ENCODE results near the gene THRAP3.
"Not testable (repeated sequence)": the region's sequence is repeated elsewhere in the genome, so short reads cannot be mapped to it uniquely, and the experiment has no call there.

THRAP3 gene

GRCh38 chr1:36204347-36204909 is 19.8 kb upstream of the THRAP3 start:
- DNase-seq (ENCODE audit: low spot score), result no peak

GRCh38 chr1:36206323-36206858 is 17.9 kb upstream of the THRAP3 start:
- DNase-seq (ENCODE audit: low spot score), result no peak

- no peak for DNase-seq (ENCODE audit: low spot score)
Measured at GRCh38 chr1:36207339-36207738, 16.9 kb upstream of the THRAP3 start.

- no peak for DNase-seq (ENCODE audit: low spot score)
Measured at GRCh38 chr1:36208978-36209703, 15.1 kb upstream of the THRAP3 start.

GRCh38 chr1:36211307-36211706 is 12.9 kb upstream of the THRAP3 start:
- DNase-seq (ENCODE audit: low spot score), result no peak

- no peak for DNase-seq (ENCODE audit: low spot score)
Measured at GRCh38 chr1:36211841-36212240, 12.4 kb upstream of the THRAP3 start.

- no peak for DNase-seq (ENCODE audit: low spot score)
Measured at GRCh38 chr1:36212782-36213181, 11.5 kb upstream of the THRAP3 start.

- DNase-seq (ENCODE audit: low spot score), result no peak
Measured at GRCh38 chr1:36217670-36218069, 6.6 kb upstream of the THRAP3 start.

- not testable (repeated sequence) for DNase-seq (ENCODE audit: low spot score)
Measured at GRCh38 chr1:36221901-36222300, 2.3 kb upstream of the THRAP3 start.

- no peak for DNase-seq (ENCODE audit: low spot score)
Measured at GRCh38 chr1:36222481-36223380, 1.5 kb upstream of the THRAP3 start.

- no peak for DNase-seq (ENCODE audit: low spot score)
Measured at GRCh38 chr1:36223381-36223995, 755 bp upstream of the THRAP3 start.

- DNase-seq (ENCODE audit: low spot score), result peak; percentile 84
Measured at GRCh38 chr1:36224537-36225282, 467 bp downstream of the THRAP3 start.

GRCh38 chr1:36225283-36225899 is 1.1 kb downstream of the THRAP3 start:
- DNase-seq (ENCODE audit: low spot score), result no peak

- not testable (repeated sequence) for DNase-seq (ENCODE audit: low spot score)
Measured at GRCh38 chr1:36230279-36230678, 6.0 kb downstream of the THRAP3 start.

- DNase-seq (ENCODE audit: low spot score), result no peak
Measured at GRCh38 chr1:36231191-36231590, 6.9 kb downstream of the THRAP3 start.

- DNase-seq (ENCODE audit: low spot score), result no peak
Measured at GRCh38 chr1:36232212-36233095, 8.2 kb downstream of the THRAP3 start.

- DNase-seq (ENCODE audit: low spot score), result no peak
Measured at GRCh38 chr1:36236302-36236701, 12.1 kb downstream of the THRAP3 start.

- no peak for DNase-seq (ENCODE audit: low spot score)
Measured at GRCh38 chr1:36238433-36238832, 14.2 kb downstream of the THRAP3 start.

GRCh38 chr1:36239941-36240637 is 15.8 kb downstream of the THRAP3 start:
- peak; percentile 36 for DNase-seq (ENCODE audit: low spot score)
